ENCODE data around the gene IDH1. TPM values are rescaled to one million over a fixed set of nuclear protein-coding genes. Genes with fewer than 3 reads are reported as not detected.

The IDH1 gene
- total and polyA plus RNA-seq, 2 donors (not counting 1 experiment from before 2014, with no cell fraction given): 13.9 to 41.4 TPM

GRCh38 chr2:208253600-208254117 lies 1.2 kb downstream of the IDH1 start:
- peak overlapping the region; percentile 99 for H3K4me3 Mint-ChIP-seq
- DNase-seq: no peak

More at GRCh38 chr2:208253600-208254117, 1.2 kb downstream of the IDH1 start:
- intact Hi-C loops (cut with micrococcal nuclease): loop anchor here (1.0 to 10.0 kb wide), 7 partner anchors 57 to 1089 kb away; partner anchors contain the start of gene KLF7
- H3K4me3 ChIP-seq (ENCODE audit: control extremely low read depth in 1 of 5, extremely low read depth in 1 of 5, insufficient read depth in 1 of 5, low read depth in 2 of 5, low read length in 4 of 5): peak overlapping the region; percentile 44 to 99 (median 93)
- no peaks in the 10 kb centered on the region for H3K27me3 Mint-ChIP-seq
- H3K4me2 ChIP-seq (replicated peaks; ENCODE audit: low read depth, low read length, poor library complexity, severe bottlenecking): peak overlapping the region; percentile 85
- H3K9ac ChIP-seq (ENCODE audit: low read length): peak overlapping the region; percentile 78
- no peaks in the 10 kb centered on the region for H3K27me3 ChIP-seq (replicated peaks in 1 of 4; ENCODE audit: control extremely low read depth in 1 of 4, control insufficient read depth in 3 of 4, insufficient read depth in 4 of 4, low read length in 3 of 4)
- no peaks in the 10 kb centered on the region for H3K9me3 Mint-ChIP-seq (ENCODE audit: insufficient read depth)
- WGBS (ENCODE audit: insufficient coverage): 0% methylated on average over 3 of the region's 7 CpGs
- H3K4me1 Mint-ChIP-seq: peaks cover 56% of the 10 kb centered on the region
- no peaks in the 10 kb centered on the region for H4K20me1 ChIP-seq (ENCODE audit: control insufficient read depth, insufficient read depth, low read length, poor library complexity, severe bottlenecking)
- peaks cover 0 to 20% of the 10 kb centered on the region in 2 experiments for H3K36me3 ChIP-seq (replicated peaks in 1 of 2; ENCODE audit: control extremely low read depth in 1 of 2, control insufficient read depth in 1 of 2, extremely low read depth in 1 of 2, insufficient read depth in 2 of 2, low read length in 1 of 2)
- no peaks in the 10 kb centered on the region for H3K9me3 ChIP-seq (ENCODE audit: control extremely low read depth in 1 of 3, control insufficient read depth in 2 of 3, insufficient read depth in 1 of 3, low read length in 2 of 3)
- peak overlapping the region; percentile 86 for H3K27ac Mint-ChIP-seq
- peaks cover 30 to 41% of the 10 kb centered on the region in 2 donors for H3K4me1 ChIP-seq (ENCODE audit: control insufficient read depth in 2 of 2, insufficient read depth in 2 of 2, low read length in 2 of 2)
- H2AFZ ChIP-seq (ENCODE audit: insufficient read depth, low read depth, low read length, poor library complexity, severe bottlenecking): peak overlapping the region; percentile 96
- ChIA-PET POLR2A (interaction anchor here (0.6 to 5.1 kb wide), 3 partner anchors 11 to 1979 kb away, joined by 3 to 31 read pairs (median 6); partner anchors contain the start of genes PIKFYVE and ZDBF2), CTCF (interaction anchor here (0.5 to 6.0 kb wide), 16 partner anchors 10 to 542 kb away, joined by 3 to 63 read pairs (median 4); partner anchors contain the start of genes C2orf80, CCNYL1 and PIKFYVE)
- H3K27ac ChIP-seq (ENCODE audit: low read length in 2 of 2): peak overlapping the region; percentile 34 to 35
- H3K79me2 ChIP-seq (ENCODE audit: control insufficient read depth, insufficient read depth, low read length): peaks cover 33% of the 10 kb centered on the region
- TF ChIP-seq EZH2 (IDR thresholded peaks at IDR 0.05; ENCODE audit: borderline replicate concordance, insufficient read depth, low read depth, low read length, poor library complexity, severe bottlenecking): no peak
- no peak for TF ChIP-seq CTCF (IDR thresholded peaks at IDR 0.05)
- no peak for ATAC-seq (ENCODE audit: low read depth)

Data from B cell (primary cell).